ENCODE data around the gene RBFOX1.

The RBFOX1 gene

GRCh38 chr16:7376227-7376626 is 43.6 kb downstream of the RBFOX1 start:
- no peak for DNase-seq

GRCh38 chr16:7377231-7377630 is 44.6 kb downstream of the RBFOX1 start:
- no peak for DNase-seq

GRCh38 chr16:7378024-7378695 is 45.5 kb downstream of the RBFOX1 start:
- no peak for DNase-seq

- no peak for DNase-seq
Observed at GRCh38 chr16:7380441-7380840, 47.8 kb downstream of the RBFOX1 start.

GRCh38 chr16:7380911-7381310 is 48.3 kb downstream of the RBFOX1 start:
- no peak for DNase-seq

- DNase-seq = no peak
Observed at GRCh38 chr16:7381671-7382070, 49.0 kb downstream of the RBFOX1 start.

GRCh38 chr16:7382521-7382920 is 49.9 kb downstream of the RBFOX1 start:
- no peak for DNase-seq

GRCh38 chr16:7390974-7391373 is 58.3 kb downstream of the RBFOX1 start:
- no peak for DNase-seq

- no peak for DNase-seq
Observed at GRCh38 chr16:7391694-7392093, 59.0 kb downstream of the RBFOX1 start.

- DNase-seq = no peak
Observed at GRCh38 chr16:7392206-7392605, 59.6 kb downstream of the RBFOX1 start.

- no peak for DNase-seq
Observed at GRCh38 chr16:7393680-7394079, 61.0 kb downstream of the RBFOX1 start.

GRCh38 chr16:7394720-7395336 is 62.2 kb downstream of the RBFOX1 start:
- no peak for DNase-seq

- no peak for DNase-seq
Observed at GRCh38 chr16:7397901-7398300, 65.3 kb downstream of the RBFOX1 start.

GRCh38 chr16:7398536-7398935 is 65.9 kb downstream of the RBFOX1 start:
- no peak for DNase-seq

GRCh38 chr16:7399296-7399695 is 66.7 kb downstream of the RBFOX1 start:
- DNase-seq = no peak

GRCh38 chr16:7400117-7400890 is 67.7 kb downstream of the RBFOX1 start:
- DNase-seq = no peak

GRCh38 chr16:7404217-7404616 is 71.6 kb downstream of the RBFOX1 start:
- DNase-seq = no peak

GRCh38 chr16:7405166-7405565 is 72.5 kb downstream of the RBFOX1 start:
- no peak for DNase-seq

GRCh38 chr16:7408700-7409365 is 76.2 kb downstream of the RBFOX1 start:
- no peak for DNase-seq

GRCh38 chr16:7419441-7419840 is 86.8 kb downstream of the RBFOX1 start:
- DNase-seq = no peak

GRCh38 chr16:7420079-7420478 is 87.4 kb downstream of the RBFOX1 start:
- no peak for DNase-seq

GRCh38 chr16:7420843-7421242 is 88.2 kb downstream of the RBFOX1 start:
- DNase-seq = no peak

GRCh38 chr16:7421578-7421977 is 88.9 kb downstream of the RBFOX1 start:
- no peak for DNase-seq
